Activated CD4-positive, alpha-beta T cell treated with anti-CD3 and anti-CD28 coated beads, Interleukin-2, amount 10 ng/mL, durations not matched to agents 24 days and 14 days (primary cell): ENCODE measurements around the gene NRP2. TPM values are rescaled to one million over a fixed set of nuclear protein-coding genes. Genes with fewer than 3 reads are reported as not detected.

ENCODE experiments used
- DNase-seq: peaks from one replicate; pipeline ENCODE4 v3.0.0; 2022
- H3K27ac Mint-ChIP-seq: one replicate; pipeline ENCODE4 v1.8.0; 2022; ENCODE audit warnings: mild to moderate bottlenecking, mixed read lengths
- H3K27me3 Mint-ChIP-seq: one replicate; pipeline ENCODE4 v1.8.0; 2022; ENCODE audit warnings: mixed read lengths
- H3K36me3 Mint-ChIP-seq: one replicate; pipeline ENCODE4 v1.8.0; 2022; ENCODE audit warnings: low read depth, mild to moderate bottlenecking, mixed read lengths
- H3K4me1 Mint-ChIP-seq: one replicate; pipeline ENCODE4 v1.8.0; 2021; ENCODE audit warnings: mixed read lengths
- H3K4me3 Mint-ChIP-seq: one replicate; pipeline ENCODE4 v1.8.0; 2022; ENCODE audit warnings: mild to moderate bottlenecking, moderate library complexity, mixed read lengths
- H3K9me3 Mint-ChIP-seq: one replicate; pipeline ENCODE4 v1.8.0; 2021; ENCODE audit warnings: mixed read lengths
- intact Hi-C: fragments of 100-400 bp; cut with micrococcal nuclease; formaldehyde crosslinking; loops from one replicate; pipeline ENCODE4 v1.15.1; 2023
- total RNA-seq: library from RNA; stranded (reverse); gene quantifications from 2 replicates; pipeline ENCODE4 v1.2.3, GENCODE V29; 2022

The NRP2 gene
- total RNA-seq, 1 donor from 2014 or later: 64.4 TPM

DNA sequence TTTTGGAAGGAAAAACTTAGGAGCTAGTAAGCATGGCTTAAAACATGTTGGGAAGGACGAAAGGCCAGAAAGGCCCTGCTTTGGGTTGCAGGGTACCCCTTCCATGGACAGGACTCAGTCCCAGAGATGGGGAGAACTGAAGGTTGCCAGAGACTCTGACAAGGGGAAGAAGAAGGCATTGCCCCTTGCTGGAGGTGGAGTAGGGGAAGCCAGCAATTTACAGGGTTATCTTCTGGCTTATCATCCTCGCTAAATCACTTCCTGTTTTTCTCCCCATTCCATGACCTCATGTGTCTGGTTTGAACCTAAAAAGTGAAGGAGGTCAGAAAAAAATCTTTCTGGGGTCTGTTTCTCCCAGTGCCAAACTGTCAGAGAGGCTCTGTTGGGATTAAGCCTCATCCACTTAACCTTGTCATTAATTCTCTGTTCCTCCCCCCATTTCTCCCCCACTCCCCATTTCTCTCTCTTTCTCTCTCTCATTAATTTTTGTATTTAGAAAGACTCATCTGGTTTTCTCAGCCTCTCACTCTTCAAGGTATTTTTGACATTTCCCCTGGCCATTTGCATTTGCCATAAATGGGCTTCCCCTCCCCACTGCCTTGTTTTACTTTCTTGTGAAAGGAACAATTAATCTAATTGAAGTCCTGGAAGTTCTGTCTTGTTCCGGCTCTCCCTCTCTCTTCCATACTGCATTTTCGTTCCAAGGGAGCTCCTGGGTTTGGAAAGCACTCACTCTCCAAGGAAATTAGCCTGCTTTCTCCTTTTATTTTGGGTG is 17.4 kb downstream of the NRP2 start:
- intact Hi-C loops: loop anchor here (1.0 to 10.0 kb wide), 3 partner anchors 13 to 1765 kb away; partner anchors contain the start of gene ICOS
- Mint-ChIP-seq H3K4me1 (peaks cover 48% of the 10 kb centered on the region), H3K36me3 (peaks cover 38% of the 10 kb centered on the region), H3K27ac (peak overlapping the region; percentile 95), H3K27me3 (no peaks in the 10 kb centered on the region), H3K9me3 (peaks cover 3% of the 10 kb centered on the region), H3K4me3 (peak overlapping the region; percentile 63)
- no peak for DNase-seq

- Mint-ChIP-seq H3K4me1 (peaks cover 43% of the 10 kb centered on the region), H3K4me3 (peak overlapping the region; percentile 63)
Observed at GRCh38 chr2:205700331-205701132, 18.2 kb downstream of the NRP2 start.

GRCh38 chr2:205701509-205701908 is 19.2 kb downstream of the NRP2 start:
- H3K4me3 Mint-ChIP-seq: no peak overlapping the region
- intact Hi-C loops: loop anchor here (2.0 to 10.0 kb wide), 2 partner anchors 15 to 1767 kb away; partner anchors contain the start of gene ICOS
- H3K36me3 Mint-ChIP-seq: peaks cover 39% of the 10 kb centered on the region
- H3K9me3 Mint-ChIP-seq: peaks cover 3% of the 10 kb centered on the region
- H3K27me3 Mint-ChIP-seq: no peaks in the 10 kb centered on the region
- no peak for DNase-seq
- H3K27ac Mint-ChIP-seq: peak overlapping the region; percentile 95
- peaks cover 49% of the 10 kb centered on the region for H3K4me1 Mint-ChIP-seq

More at GRCh38 chr2:205700331-205701132, 18.2 kb downstream of the NRP2 start:
- DNase-seq: no peak
- Mint-ChIP-seq H3K36me3 (peaks cover 38% of the 10 kb centered on the region), H3K27me3 (no peaks in the 10 kb centered on the region), H3K9me3 (peaks cover 3% of the 10 kb centered on the region), H3K27ac (peak overlapping the region; percentile 95)
- intact Hi-C loops: loop anchor here (1.0 to 10.0 kb wide), 3 partner anchors 14 to 1766 kb away; partner anchors contain the start of gene ICOS

DNA sequence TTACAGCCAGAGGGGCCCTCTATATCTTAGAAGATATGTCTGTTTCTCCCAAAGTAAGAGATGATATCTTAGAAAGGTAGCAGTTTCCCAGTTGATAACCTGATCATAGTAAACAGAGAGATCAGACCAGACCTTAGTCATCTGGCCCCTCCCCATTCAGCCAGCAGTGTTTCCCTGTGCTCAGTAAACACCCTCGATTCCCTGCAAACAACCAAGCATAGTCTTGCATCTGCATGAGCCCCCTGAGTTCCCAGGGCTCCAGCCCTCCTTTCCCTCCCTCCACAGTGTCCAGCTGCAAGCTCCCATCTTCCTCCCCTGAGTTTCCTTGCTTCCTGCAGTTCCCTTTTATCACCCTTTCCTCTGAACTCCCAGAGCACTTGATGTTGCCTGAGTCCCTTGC is 20.3 kb downstream of the NRP2 start:
- Mint-ChIP-seq H3K4me1 (peaks cover 54% of the 10 kb centered on the region), H3K4me3 (no peak overlapping the region), H3K36me3 (peaks cover 36% of the 10 kb centered on the region), H3K27ac (peak overlapping the region; percentile 54), H3K9me3 (peaks cover 3% of the 10 kb centered on the region), H3K27me3 (no peaks in the 10 kb centered on the region)
- intact Hi-C loops: loop anchor here (10.0 kb wide), 1 partner anchor 1768 kb away; the partner anchor contains the start of gene ICOS
- no peak for DNase-seq

DNA sequence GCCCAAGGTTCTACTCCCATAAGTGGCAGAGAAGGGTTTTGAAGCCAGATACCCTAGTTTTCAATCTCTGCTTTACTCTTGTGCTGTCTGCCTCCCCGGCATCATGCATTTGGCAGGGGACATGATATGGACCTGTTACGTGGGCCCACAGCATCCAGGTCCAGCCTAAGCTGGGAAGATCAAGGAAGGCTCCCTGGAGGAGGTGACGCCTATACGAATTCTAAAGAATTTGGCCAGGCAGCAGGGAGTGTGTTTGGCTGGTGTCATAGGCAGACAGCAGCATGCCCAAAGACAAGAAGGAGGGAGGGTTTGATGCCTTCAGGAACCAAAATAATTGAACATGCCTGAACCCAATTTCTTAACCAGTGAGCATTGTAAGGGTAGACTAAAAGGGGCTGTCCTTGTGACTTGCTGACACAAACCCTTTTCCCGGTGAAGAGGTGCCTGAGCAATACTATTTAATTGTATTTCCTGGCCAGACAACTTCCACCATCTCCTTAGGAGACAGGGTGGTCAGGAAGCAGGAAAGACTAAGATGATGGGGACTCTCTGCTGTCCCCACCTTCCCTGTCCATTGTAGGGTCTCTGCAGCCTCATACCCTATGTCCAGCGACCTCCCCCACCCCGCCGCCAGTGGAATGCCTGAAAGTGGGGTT is 21.3 kb downstream of the NRP2 start:
- intact Hi-C loops: loop anchor here (10.0 kb wide), 1 partner anchor 1769 kb away; the partner anchor contains the start of gene ICOS
- peaks cover 27% of the 10 kb centered on the region for H3K36me3 Mint-ChIP-seq
- no peak overlapping the region for H3K27ac Mint-ChIP-seq
- H3K27me3 Mint-ChIP-seq: no peaks in the 10 kb centered on the region
- H3K9me3 Mint-ChIP-seq: peaks cover 3% of the 10 kb centered on the region
- H3K4me1 Mint-ChIP-seq: peaks cover 56% of the 10 kb centered on the region
- DNase-seq: no peak
- H3K4me3 Mint-ChIP-seq: no peak overlapping the region

- Mint-ChIP-seq H3K9me3 (peaks cover 3% of the 10 kb centered on the region), H3K4me3 (no peak overlapping the region), H3K27ac (peak overlapping the region; percentile 72), H3K36me3 (peaks cover 24% of the 10 kb centered on the region), H3K27me3 (no peaks in the 10 kb centered on the region), H3K4me1 (peaks cover 59% of the 10 kb centered on the region)
- no peak for DNase-seq
- intact Hi-C loops: loop anchor here (10.0 kb wide), 1 partner anchor 1769 kb away; the partner anchor contains the start of gene ICOS
Observed at GRCh38 chr2:205704127-205704741, 21.9 kb downstream of the NRP2 start.

DNA sequence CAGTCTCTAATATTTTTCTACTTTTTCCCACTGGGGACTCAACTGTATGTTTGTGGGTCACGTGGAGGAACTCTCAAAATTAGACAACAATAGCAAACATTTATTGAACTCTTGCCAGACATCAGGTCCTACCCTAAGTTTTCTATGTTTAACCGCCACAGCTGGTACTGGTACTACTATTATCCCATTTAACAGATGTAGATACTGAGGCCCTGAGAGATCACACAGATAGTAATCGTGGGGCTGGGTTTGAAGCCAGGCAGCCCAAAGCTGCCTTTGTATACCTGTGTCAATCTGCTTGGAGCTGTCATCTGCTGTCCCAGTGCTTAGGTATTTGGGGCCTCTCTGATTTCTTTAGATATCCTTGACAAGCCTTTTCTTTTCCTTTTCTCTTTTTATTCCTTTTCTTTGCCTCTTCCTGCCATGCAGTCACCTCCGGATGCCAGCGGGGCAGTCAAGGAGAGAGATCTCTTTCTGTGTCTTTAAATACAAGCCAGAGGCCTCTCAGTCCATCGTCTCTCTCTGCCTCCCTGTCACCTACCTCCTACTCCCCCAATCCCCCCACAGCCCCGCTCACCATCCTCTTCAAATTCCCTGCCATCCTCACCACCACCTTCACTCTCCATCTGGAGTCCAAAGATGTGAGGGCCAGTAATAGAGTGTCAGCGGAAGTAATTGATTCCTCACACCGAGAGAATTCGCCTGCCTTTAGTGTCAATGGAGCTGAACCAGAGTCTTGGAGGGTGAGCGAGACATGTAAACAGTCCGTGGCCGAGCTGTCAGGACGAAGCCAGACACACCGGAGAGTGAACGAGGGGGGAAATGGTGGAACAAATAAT is 23.4 kb downstream of the NRP2 start:
- peaks cover 16% of the 10 kb centered on the region for H3K36me3 Mint-ChIP-seq
- no peak overlapping the region for H3K4me3 Mint-ChIP-seq
- H3K4me1 Mint-ChIP-seq: peaks cover 50% of the 10 kb centered on the region
- H3K27me3 Mint-ChIP-seq: no peaks in the 10 kb centered on the region
- peak overlapping the region; percentile 93 for H3K27ac Mint-ChIP-seq
- intact Hi-C loops: loop anchor here (2.0 to 10.0 kb wide), 2 partner anchors 21 to 1771 kb away; partner anchors contain the start of gene ICOS
- H3K9me3 Mint-ChIP-seq: no peaks in the 10 kb centered on the region
- no peak for DNase-seq

- Mint-ChIP-seq H3K27ac (peak overlapping the region; percentile 93), H3K9me3 (no peaks in the 10 kb centered on the region), H3K27me3 (no peaks in the 10 kb centered on the region), H3K4me1 (peaks cover 48% of the 10 kb centered on the region), H3K36me3 (peaks cover 22% of the 10 kb centered on the region), H3K4me3 (peak overlapping the region; percentile 54)
- intact Hi-C loops: loop anchor here (2.0 to 10.0 kb wide), 2 partner anchors 22 to 1772 kb away; partner anchors contain the start of gene ICOS
- DNase-seq: peak; percentile 86
Observed at GRCh38 chr2:205706769-205707381, 24.6 kb downstream of the NRP2 start.

- peaks cover 50% of the 10 kb centered on the region for H3K4me1 Mint-ChIP-seq
- intact Hi-C loops: loop anchor here (10.0 kb wide), 1 partner anchor 1773 kb away; the partner anchor contains the start of gene ICOS
- no peak for DNase-seq
- peaks cover 16% of the 10 kb centered on the region for H3K36me3 Mint-ChIP-seq
- H3K27ac Mint-ChIP-seq: no peak overlapping the region
- H3K27me3 Mint-ChIP-seq: no peaks in the 10 kb centered on the region
- no peaks in the 10 kb centered on the region for H3K9me3 Mint-ChIP-seq
- H3K4me3 Mint-ChIP-seq: no peak overlapping the region
Observed at GRCh38 chr2:205708231-205708631, 25.9 kb downstream of the NRP2 start.

DNA sequence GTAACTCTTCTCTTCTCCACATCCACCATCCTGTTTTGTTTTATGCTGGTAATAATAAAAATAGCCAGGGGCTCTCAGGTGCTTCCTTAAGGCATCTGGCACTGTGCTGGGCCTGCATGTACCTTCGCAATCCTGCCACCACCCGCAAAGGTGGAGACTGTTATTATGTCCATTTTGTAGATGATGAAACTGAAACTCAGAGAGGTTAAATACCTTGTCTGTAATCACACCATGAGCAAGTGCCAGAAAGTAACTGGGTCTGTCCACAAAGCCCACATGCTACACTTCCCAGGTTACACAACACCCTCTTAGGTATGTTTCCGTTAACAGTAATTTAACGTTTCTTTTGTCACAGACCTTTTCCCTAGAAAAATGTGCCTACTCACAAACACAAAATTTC is 27.0 kb downstream of the NRP2 start:
- H3K27me3 Mint-ChIP-seq: no peaks in the 10 kb centered on the region
- peak overlapping the region; percentile 72 for H3K27ac Mint-ChIP-seq
- no peaks in the 10 kb centered on the region for H3K9me3 Mint-ChIP-seq
- DNase-seq: no peak
- H3K36me3 Mint-ChIP-seq: peaks cover 17% of the 10 kb centered on the region
- no peak overlapping the region for H3K4me3 Mint-ChIP-seq
- peaks cover 54% of the 10 kb centered on the region for H3K4me1 Mint-ChIP-seq
- intact Hi-C loops: loop anchor here (10.0 kb wide), 1 partner anchor 1775 kb away; the partner anchor contains the start of gene ICOS

DNA sequence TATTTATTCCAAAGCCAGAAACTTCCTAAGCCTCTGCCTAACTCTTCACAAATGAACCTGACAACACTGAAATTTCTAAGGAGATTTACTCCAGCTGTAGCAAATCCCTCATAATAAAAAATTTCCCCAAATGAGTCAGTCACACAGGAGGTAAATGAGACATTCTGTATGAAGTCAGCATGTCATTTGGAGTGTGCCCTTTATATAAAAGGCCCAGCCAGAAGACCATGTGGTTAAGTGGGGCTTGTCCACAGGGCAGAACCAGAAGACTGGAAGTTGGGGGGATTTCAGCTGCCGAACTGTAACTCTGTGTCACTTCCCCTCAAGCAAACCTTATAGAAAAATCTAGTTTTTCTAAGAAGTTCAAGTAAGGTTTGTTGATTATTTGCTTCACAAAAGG is 30.2 kb downstream of the NRP2 start:
- H3K27ac Mint-ChIP-seq: peak overlapping the region; percentile 69
- H3K9me3 Mint-ChIP-seq: no peaks in the 10 kb centered on the region
- intact Hi-C loops: no loop called here
- no peak for DNase-seq
- H3K4me1 Mint-ChIP-seq: peaks cover 56% of the 10 kb centered on the region
- no peaks in the 10 kb centered on the region for H3K27me3 Mint-ChIP-seq
- H3K36me3 Mint-ChIP-seq: peaks cover 21% of the 10 kb centered on the region
- no peak overlapping the region for H3K4me3 Mint-ChIP-seq

DNA sequence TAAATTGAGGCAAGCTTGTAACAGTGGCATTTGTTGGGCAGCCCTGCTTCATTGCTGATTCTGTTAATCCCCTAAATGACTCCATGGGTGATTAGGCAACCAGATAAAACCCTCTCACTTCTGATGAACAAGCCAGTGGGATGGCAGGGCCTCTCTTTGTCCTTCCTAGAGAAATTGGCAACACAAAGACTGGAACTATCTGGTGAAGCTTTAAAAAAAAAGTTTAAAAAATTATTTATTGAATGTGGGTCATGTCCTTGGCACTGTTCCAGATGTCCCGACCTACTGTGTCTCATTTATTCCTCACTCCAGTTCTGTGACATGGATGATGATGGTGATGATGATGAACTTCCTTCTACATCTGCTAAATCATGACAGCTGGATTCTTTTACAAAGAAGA is 30.8 kb downstream of the NRP2 start:
- Mint-ChIP-seq H3K27me3 (no peaks in the 10 kb centered on the region), H3K4me1 (peaks cover 58% of the 10 kb centered on the region), H3K27ac (no peak overlapping the region)

More for the DNA sequence above, 30.8 kb downstream of the NRP2 start:
- DNase-seq: no peak
- Mint-ChIP-seq H3K9me3 (no peaks in the 10 kb centered on the region), H3K4me3 (no peak overlapping the region), H3K36me3 (peaks cover 26% of the 10 kb centered on the region)
- intact Hi-C loops: no loop called here
